Endothelial cell of umbilical vein (primary cell): ENCODE measurements around the gene KRT222. TPM values are rescaled to one million over a fixed set of nuclear protein-coding genes. Genes with fewer than 3 reads are reported as not detected.

Experiments
- BruUV-seq: library from RNA; stranded (reverse); fragments of 400-500 nt; replicated peaks from 2 replicates; lab custom pipeline; 2021; lab: Mats Ljungman, UMichigan
- CTCF ChIA-PET: fragments of 300-600, 350-600 bp; sonication (Branson Sonifier 250); formaldehyde crosslinking; loops from one replicate; lab custom pipeline; 2021; ENCODE audit warnings: antibody characterized with exemption, inconsistent platforms; lab: Charles Lee
- POLR2A ChIA-PET: fragments of 300-600, 350-600 bp; sonication (Branson Sonifier 250); formaldehyde crosslinking; loops from one replicate; lab custom pipeline; 2021; ENCODE audit warnings: antibody characterized with exemption, inconsistent platforms; lab: Charles Lee
- DNase-seq: peaks from one replicate; pipeline ENCODE4 v3.0.0-alpha.2; 2011; ENCODE audit warnings: low read depth, low spot score
- FAIRE-seq: peaks from 2 replicates; lab custom pipeline; 2011; peaks lifted over from hg19 to GRCh38; lab: Jason Lieb, UNC
- H2AFZ ChIP-seq: 2 replicates; pipeline ENCODE4 v1.6.0; 2012; ENCODE audit warnings: low read depth, low read length, control low read depth, inconsistent platforms
- H3K27ac ChIP-seq: 2 replicates; pipeline ENCODE4 v1.5.1; 2011; ENCODE audit warnings: low read depth, mild to moderate bottlenecking, control low read depth, low read length, moderate library complexity; ENCODE audit not compliant: insufficient read depth
- H3K27me3 ChIP-seq, 2 experiments: 2 replicates each; pipeline versions ENCODE4 v1.6.0 to v1.6.1; 2011; ENCODE audit warnings: low read length in 2 of 2, mixed read lengths in 1 of 2; ENCODE audit not compliant: control insufficient read depth in 2 of 2, insufficient read depth in 2 of 2
- H3K36me3 ChIP-seq, 2 experiments: 2 replicates in 1 of 2; 3 replicates in 1 of 2; pipeline ENCODE4 v1.5.1; 2011; ENCODE audit warnings: low read length in 2 of 2, mild to moderate bottlenecking in 1 of 2, moderate library complexity in 1 of 2; ENCODE audit not compliant: control insufficient read depth in 2 of 2, insufficient read depth in 2 of 2; ENCODE audit errors: extremely low read depth in 1 of 2
- H3K4me1 ChIP-seq: 3 replicates; pipeline ENCODE4 v1.5.1; 2011; ENCODE audit warnings: mild to moderate bottlenecking, low read length; ENCODE audit not compliant: control insufficient read depth, insufficient read depth; ENCODE audit errors: extremely low read depth
- H3K4me2 ChIP-seq: 2 replicates; pipeline ENCODE4 v1.6.1; 2011; ENCODE audit warnings: low read length, control low read depth, mixed read lengths; ENCODE audit not compliant: insufficient read depth
- H3K4me3 ChIP-seq, 3 experiments: fragments of 200-600 bp in 1 of 3; sonication (generic), shearing (Covaris generic) in 1 of 3; replicated peaks in 1 of 3; 2 replicates each; pipeline ENCODE4 v1.5.1; 2011 to 2016; ENCODE audit warnings: control low read depth in 3 of 3, low read length in 3 of 3, mild to moderate bottlenecking in 2 of 3, inconsistent platforms in 1 of 3, low read depth in 1 of 3, moderate library complexity in 1 of 3; ENCODE audit not compliant: insufficient read depth in 1 of 3
- H3K79me2 ChIP-seq: 2 replicates; pipeline ENCODE4 v1.6.0; 2012; ENCODE audit warnings: low read length, inconsistent platforms; ENCODE audit not compliant: control insufficient read depth, insufficient read depth
- H3K9ac ChIP-seq: replicated peaks from 2 replicates; pipeline ENCODE3; 2011; ENCODE audit warnings: low read length, control low read depth; ENCODE audit not compliant: insufficient read depth; ENCODE audit errors: extremely low read depth
- H3K9me1 ChIP-seq: replicated peaks from 3 replicates; pipeline ENCODE4 v1.6.0; 2011; ENCODE audit warnings: mild to moderate bottlenecking, low read length; ENCODE audit not compliant: control insufficient read depth, insufficient read depth; ENCODE audit errors: extremely low read depth
- H3K9me3 ChIP-seq: replicated peaks from 2 replicates; pipeline ENCODE4 v1.5.1; 2012; ENCODE audit warnings: low read length, inconsistent platforms; ENCODE audit not compliant: control insufficient read depth, insufficient read depth
- H4K20me1 ChIP-seq: replicated peaks from 2 replicates; pipeline ENCODE3; 2011; ENCODE audit warnings: mild to moderate bottlenecking, low read length; ENCODE audit not compliant: control insufficient read depth, insufficient read depth; ENCODE audit errors: extremely low read depth
- EZH2 ChIP-seq: IDR thresholded peaks from 2 replicates; pipeline ENCODE4 v1.6.1; 2012; ENCODE audit warnings: borderline replicate concordance, low read depth, mild to moderate bottlenecking, moderate library complexity, low read length, inconsistent platforms; ENCODE audit not compliant: severe bottlenecking
- FOS ChIP-seq: IDR thresholded peaks from 2 replicates; pipeline ENCODE4 v1.6.1; 2011; ENCODE audit warnings: mild to moderate bottlenecking, low read length, moderate library complexity, borderline replicate concordance; ENCODE audit not compliant: insufficient read depth
- GATA2 ChIP-seq: IDR thresholded peaks from 2 replicates; pipeline ENCODE4 v1.7.0; 2011; ENCODE audit warnings: low read depth, mild to moderate bottlenecking, moderate library complexity, mixed read lengths, low read length; ENCODE audit not compliant: insufficient read length, insufficient read depth
- JUN ChIP-seq: IDR thresholded peaks from 2 replicates; pipeline ENCODE4 v1.6.1; 2011; ENCODE audit warnings: borderline replicate concordance, low read depth; ENCODE audit not compliant: insufficient read length, insufficient read depth
- POLR2AphosphoS5 ChIP-seq: IDR thresholded peaks from 2 replicates; pipeline ENCODE4 v1.6.1; 2012; ENCODE audit warnings: low read depth, mild to moderate bottlenecking, control low read depth, low read length, moderate library complexity; ENCODE audit not compliant: insufficient read depth
- dilution Hi-C: fragments of 300-500 bp; cut with MboI; formaldehyde crosslinking; loops from one replicate; pipeline ENCODE4 v1.15.0; 2019; ENCODE audit warnings: low sequenced_read_pairs; ENCODE audit not compliant: extremely low pct_ligation_motif_present
- intact Hi-C: fragments of 100-400 bp; cut with micrococcal nuclease; formaldehyde crosslinking; loops from one replicate; pipeline ENCODE4 v1.10.0; 2022
- polyA plus RNA-seq, 4 experiments: library from polyadenylated mRNA; depleted of rRNA in 3 of 4; stranded (reverse) in 3 of 4; unstranded in 1 of 4; fragments of >200 nt; gene quantifications; 2 replicates each; pipeline versions ENCODE4 v1.2.1 to v1.2.3, GENCODE V29; 2011 to 2012; ENCODE audit warnings: missing spikeins in 1 of 4
- total RNA-seq: library from RNA; stranded (reverse); gene quantifications from 2 replicates; pipeline ENCODE4 v1.2.3, GENCODE V29; 2021

Gene KRT222
- total and polyA plus RNA-seq, 2 donors (not counting 3 experiments of a cell fraction or from before 2014, with no cell fraction given), result not detected

GRCh38 chr17:40687106-40687505, 22.1 kb upstream of the KRT222 start:
- Histone ChIP-seq H3K9ac (no peak overlapping the region), H3K27ac (no peak overlapping the region), H3K4me2 (no peak overlapping the region), H3K36me3 (no peaks in the 10 kb centered on the region), H4K20me1 (no peaks in the 10 kb centered on the region), H2AFZ (no peak overlapping the region), H3K4me1 (no peaks in the 10 kb centered on the region), H3K27me3 (peaks cover 1 to 7% of the 10 kb centered on the region in 2 experiments), H3K4me3 (no peak overlapping the region), H3K9me3 (no peaks in the 10 kb centered on the region), H3K9me1 (no peaks in the 10 kb centered on the region), H3K79me2 (no peaks in the 10 kb centered on the region)
- dilution Hi-C loops, result no loop called here
- ChIA-PET CTCF (interaction anchor here (1.1 kb wide), 1 partner anchor 17 kb away, joined by 3 read pairs; the partner anchor contains the start of gene KRT24), POLR2A (no interaction called here)
- no peak for DNase-seq
- BruUV-seq, result no TSS peak
- TF ChIP-seq EZH2 (no peak), GATA2 (no peak), JUN (no peak), POLR2AphosphoS5 (no peak)
- intact Hi-C loops, result no loop called here
- FAIRE-seq, result no peak

- Histone ChIP-seq H3K79me2 (no peaks in the 10 kb centered on the region), H3K36me3 (no peaks in the 10 kb centered on the region), H3K9ac (no peak overlapping the region), H3K4me2 (no peak overlapping the region), H2AFZ (no peak overlapping the region), H3K4me1 (no peaks in the 10 kb centered on the region), H3K9me3 (no peaks in the 10 kb centered on the region), H3K4me3 (no peak overlapping the region), H3K27ac (no peak overlapping the region), H3K9me1 (no peaks in the 10 kb centered on the region), H3K27me3 (peaks cover 1 to 3% of the 10 kb centered on the region in 2 experiments), H4K20me1 (no peaks in the 10 kb centered on the region)
- POLR2A ChIA-PET, result no interaction called here
- dilution Hi-C loops, result no loop called here
- FAIRE-seq, result no peak
- CTCF ChIA-PET, result interaction anchor here (1.0 to 1.3 kb wide), 2 partner anchors 9 to 11 kb away, joined by 3 to 4 read pairs; no protein-coding TSS in a partner anchor
- no peak for TF ChIP-seq FOS
- DNase-seq, result no peak
- intact Hi-C loops, result no loop called here
- BruUV-seq, result no TSS peak
Observed at GRCh38 chr17:40686192-40686591, 21.2 kb upstream of the KRT222 start.
